ENCODE data around the gene CCT6B. TPM values are rescaled to one million over a fixed set of nuclear protein-coding genes. Genes with fewer than 3 reads are reported as not detected.

CCT6B gene
- total RNA-seq, 1 experiment from 2014 or later = 1.1 TPM

- TF ChIP-seq REST (IDR thresholded peaks at IDR 0.05; ENCODE audit: low read depth) (no peak), RAD21 (IDR thresholded peaks at IDR 0.05; ENCODE audit: low read depth) (no peak), SIN3A (IDR thresholded peaks at IDR 0.05; ENCODE audit: low read depth) (no peak)
Measured at GRCh38 chr17:34883106-34884000, 77.9 kb downstream of the CCT6B start (continued).

DNA sequence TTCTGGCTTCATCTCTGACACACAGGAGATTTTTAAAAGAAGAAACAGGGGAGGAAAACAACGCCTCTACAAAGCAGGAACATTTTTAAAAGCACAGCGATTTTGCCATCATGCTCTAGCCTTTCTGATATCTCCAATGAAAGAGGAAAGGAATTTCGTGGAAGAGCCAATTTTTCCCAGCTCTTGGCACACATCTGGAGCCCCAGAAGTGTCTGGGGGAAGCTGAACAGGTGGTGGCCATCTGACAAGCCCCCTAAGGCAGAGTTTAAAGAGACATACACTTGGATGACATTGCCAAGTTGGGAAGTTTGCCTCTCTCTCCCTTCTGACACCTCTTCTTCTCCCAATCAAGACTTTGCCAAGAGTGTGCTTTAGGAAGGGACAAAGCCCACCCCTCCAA lies 82.1 kb downstream of the CCT6B start:
- H3K27ac ChIP-seq (ENCODE audit: low read depth, low read length) = no peak overlapping the region
- no peak overlapping the region for H3K4me3 ChIP-seq (replicated peaks in 1 of 2; ENCODE audit: low read depth in 1 of 2, low read length in 2 of 2)
- H3K79me2 ChIP-seq (ENCODE audit: insufficient read depth, low read length) = no peaks in the 10 kb centered on the region
- no peaks in the 10 kb centered on the region for H3K9me2 ChIP-seq (ENCODE audit: insufficient read depth)
- H3K9me3 ChIP-seq (ENCODE audit: control insufficient read depth in 1 of 2, insufficient read depth in 1 of 2, low read depth in 1 of 2, low read length in 2 of 2) = no peaks in the 10 kb centered on the region
- H3K9ac ChIP-seq (ENCODE audit: low read length) = no peak overlapping the region
- no peak for ATAC-seq
- POLR2A ChIA-PET = no interaction called here
- DNase-seq (ENCODE audit: low read depth, low spot score) = no peak
- TF ChIP-seq SIN3A (IDR thresholded peaks at IDR 0.05; ENCODE audit: low read depth) = no peak
- BruUV-seq (replicated peaks) = no TSS peak
- CTCF ChIA-PET = no interaction called here
- RAD21 ChIA-PET (ENCODE audit: low non-redundant PET in 1 of 2, low total read pairs in 2 of 2, uncharacterized antibody in 2 of 2, unreplicated experiment in 2 of 2) = no interaction called here
- no peaks in the 10 kb centered on the region for H3K4me1 ChIP-seq (ENCODE audit: control insufficient read depth in 1 of 2, insufficient read depth in 2 of 2, low read length in 2 of 2)
- H3K27me3 ChIP-seq (ENCODE audit: insufficient read depth, low read length) = peaks cover 83% of the 10 kb centered on the region
- H2AFZ ChIP-seq (ENCODE audit: low read depth, low read length, poor library complexity, severe bottlenecking) = no peak overlapping the region
- H3K36me3 ChIP-seq (ENCODE audit: control insufficient read depth in 1 of 2, insufficient read depth in 2 of 2, low read length in 2 of 2) = no peaks in the 10 kb centered on the region
- H4K20me1 ChIP-seq (ENCODE audit: insufficient read depth) = no peaks in the 10 kb centered on the region
- H3K4me2 ChIP-seq (ENCODE audit: low read length) = no peak overlapping the region
- intact Hi-C loops (cut with micrococcal nuclease) = no loop called here

Other genes starting within 250 kb of the CCT6B start
- 11.1 TPM for gene ZNF830, start 80 bp upstream of the CCT6B start, total RNA-seq (2021; ENCODE audit: unreplicated experiment)
- 49.4 TPM for gene LIG3, start 19.1 kb upstream of the CCT6B start, total RNA-seq (2021; ENCODE audit: unreplicated experiment)
- gene RFFL, start 102.2 kb upstream of the CCT6B start, total RNA-seq (2021; ENCODE audit: unreplicated experiment) = 40.3 TPM
- gene RAD51D, start 158.4 kb upstream of the CCT6B start, total RNA-seq (2021; ENCODE audit: unreplicated experiment) = 12.9 TPM
- not detected for gene FNDC8, start 160.2 kb upstream of the CCT6B start, total RNA-seq (2021; ENCODE audit: unreplicated experiment)
- 55.5 TPM for gene NLE1, start 180.8 kb upstream of the CCT6B start, total RNA-seq (2021; ENCODE audit: unreplicated experiment)
- not detected for gene UNC45B, start 186.4 kb upstream of the CCT6B start, total RNA-seq (2021; ENCODE audit: unreplicated experiment)
- not detected for gene SLC35G3, start 232.9 kb upstream of the CCT6B start, total RNA-seq (2021; ENCODE audit: unreplicated experiment)